Testis (tissue), 3 donors: ENCODE results near the gene C5orf52. TPM values are rescaled to one million over a fixed set of nuclear protein-coding genes. Genes with fewer than 3 reads are reported as not detected.
A peak's percentile ranks its signal among the peaks of the same experiment; 100 is the strongest.
"Not testable (repeated sequence)": the region's sequence is repeated elsewhere in the genome, so short reads cannot be mapped to it uniquely, and the experiment has no call there.

Source experiments
- DNase-seq: peaks from one replicate; pipeline ENCODE4 v3.0.0-alpha.2; 2019
- H3K27ac ChIP-seq, 2 donors: fragments of 200-600 bp; sonication (generic); one replicate each; pipeline ENCODE4 v1.5.1; 2019
- H3K27me3 ChIP-seq: fragments of 200-600 bp; sonication (generic); one replicate; pipeline ENCODE4 v1.5.1; 2019
- H3K36me3 ChIP-seq: fragments of 200-600 bp; sonication (generic); one replicate; pipeline ENCODE4 v1.5.1; 2017; ENCODE audit warnings: low read depth; ENCODE audit errors: missing control alignments
- H3K4me1 ChIP-seq: fragments of 200-600 bp; sonication (generic); one replicate; pipeline ENCODE4 v1.5.1; 2019
- H3K4me3 ChIP-seq, 2 donors: fragments of 200-600 bp; sonication (generic); one replicate each; pipeline ENCODE4 v1.5.1; 2017 to 2019
- H3K9me3 ChIP-seq: fragments of 200-600 bp; sonication (generic); one replicate; pipeline ENCODE4 v1.5.1; 2017
- CTCF ChIP-seq, 3 experiments: fragments of 450-650 bp in 2 of 3; fragments of 200-600 bp in 1 of 3; sonication (generic) in 1 of 3; IDR thresholded peaks; one replicate each; pipeline ENCODE4 v1.5.1; 2016 to 2019; ENCODE audit warnings: antibody characterized with exemption in 3 of 3, mild to moderate bottlenecking in 2 of 3, moderate library complexity in 1 of 3
- POLR2A ChIP-seq: fragments of 450-650 bp; IDR thresholded peaks from one replicate; pipeline ENCODE4 v1.6.1; 2017; ENCODE audit warnings: antibody characterized with exemption, mild to moderate bottlenecking, moderate library complexity
- WGBS, 2 donors: methylation state at CpG; one replicate each; pipeline ENCODE4 v1.1.5; 2018; 5-methylcytosine and 5-hydroxymethylcytosine counted together
- intact Hi-C: fragments of 100-400 bp; cut with DNase I; formaldehyde crosslinking; loops from one replicate; pipeline ENCODE4 v1.15.1; 2023; ENCODE audit warnings: low total_unique reads
- polyA plus RNA-seq: library from polyadenylated mRNA; stranded (reverse); fragments of 350-450 nt; fragmentation: Illumina TruSeq; extraction: RNeasy Lipid Tissue Mini Kit (QIAGEN cat#74804); gene quantifications from one replicate; pipeline ENCODE4 v1.2.3, GENCODE V29; 2014; ENCODE audit warnings: low read depth, low replicate concordance; ENCODE audit not compliant: insufficient read depth
- total RNA-seq, 2 donors: library from RNA; depleted of rRNA; stranded (reverse); fragments of >200 nt; gene quantifications; one replicate each; pipeline ENCODE4 v1.2.3, GENCODE V29; 2016

C5orf52 gene
- total and polyA plus RNA-seq, 3 donors from 2014 or later, result 13.9 to 62.0 (median 35.0) TPM

- no peak for DNase-seq
- intact Hi-C loops, result no loop called here
- H3K4me3 ChIP-seq, result no peak overlapping the region
Measured at GRCh38 chr5:157714596-157714864, 43.2 kb downstream of the C5orf52 start.

GRCh38 chr5:157718519-157718918, 47.2 kb downstream of the C5orf52 start:
- no peak for DNase-seq
- TF ChIP-seq CTCF (IDR thresholded peaks at IDR 0.05) (peak; percentile 56 to 69 (median 65)), POLR2A (no peak)
- Histone ChIP-seq H3K27ac (no peak overlapping the region), H3K36me3 (no peaks in the 10 kb centered on the region), H3K4me3 (no peak overlapping the region), H3K9me3 (no peaks in the 10 kb centered on the region), H3K27me3 (no peaks in the 10 kb centered on the region), H3K4me1 (no peaks in the 10 kb centered on the region)
- 21 to 33% methylated on average over 4 of the region's 4 CpGs for WGBS, 2 donors
- intact Hi-C loops, result no loop called here

More at GRCh38 chr5:157714596-157714864, 43.2 kb downstream of the C5orf52 start:
- Histone ChIP-seq H3K4me1 (no peaks in the 10 kb centered on the region), H3K36me3 (no peaks in the 10 kb centered on the region), H3K9me3 (no peaks in the 10 kb centered on the region), H3K27ac (no peak overlapping the region), H3K27me3 (no peaks in the 10 kb centered on the region)
- TF ChIP-seq CTCF (IDR thresholded peaks at IDR 0.05), result no peak
- TF ChIP-seq POLR2A, result no peak

GRCh38 chr5:157719245-157719644, 47.9 kb downstream of the C5orf52 start:
- TF ChIP-seq CTCF (IDR thresholded peaks at IDR 0.05) (no peak), POLR2A (no peak)
- WGBS, 2 donors, result 91 to 100% methylated on average over 2 of the region's 2 CpGs
- Histone ChIP-seq H3K9me3 (no peaks in the 10 kb centered on the region), H3K36me3 (no peaks in the 10 kb centered on the region), H3K27me3 (no peaks in the 10 kb centered on the region), H3K27ac (no peak overlapping the region), H3K4me1 (no peaks in the 10 kb centered on the region), H3K4me3 (no peak overlapping the region)
- intact Hi-C loops, result no loop called here
- no peak for DNase-seq

- no peak for DNase-seq
- no peak overlapping the region for H3K27ac ChIP-seq
- H3K4me3 ChIP-seq, result no peak overlapping the region
- no peaks in the 10 kb centered on the region for H3K4me1 ChIP-seq
- no peaks in the 10 kb centered on the region for H3K36me3 ChIP-seq
- intact Hi-C loops, result no loop called here
- 83 to 88% methylated on average over 1 to 6 of the region's 6 CpGs for WGBS, 2 donors
- H3K27me3 ChIP-seq, result no peaks in the 10 kb centered on the region
- H3K9me3 ChIP-seq, result no peaks in the 10 kb centered on the region
- TF ChIP-seq CTCF (IDR thresholded peaks at IDR 0.05) (no peak), POLR2A (no peak)
Measured at GRCh38 chr5:157721159-157721558, 49.8 kb downstream of the C5orf52 start.

- H3K27me3 ChIP-seq, H3K27ac ChIP-seq, intact Hi-C loops, H3K4me1 ChIP-seq, DNase-seq, H3K9me3 ChIP-seq, H3K36me3 ChIP-seq, H3K4me3 ChIP-seq: not testable (repeated sequence)
- 88 to 92% methylated on average over 2 of the region's 2 CpGs for WGBS, 2 donors
Measured at GRCh38 chr5:157722895-157723294, 51.6 kb downstream of the C5orf52 start.

GRCh38 chr5:157726607-157727006, 55.3 kb downstream of the C5orf52 start:
- intact Hi-C loops, H3K4me1 ChIP-seq, H3K9me3 ChIP-seq, DNase-seq, H3K36me3 ChIP-seq, H3K27ac ChIP-seq, H3K4me3 ChIP-seq, H3K27me3 ChIP-seq: not testable (repeated sequence)
- WGBS, 2 donors, result 78 to 95% methylated on average over 2 of the region's 2 CpGs

GRCh38 chr5:157727858-157728257, 56.5 kb downstream of the C5orf52 start:
- H3K9me3 ChIP-seq, H3K36me3 ChIP-seq, H3K27me3 ChIP-seq, H3K4me3 ChIP-seq, H3K27ac ChIP-seq, intact Hi-C loops, DNase-seq, H3K4me1 ChIP-seq: not testable (repeated sequence)
- 86 to 92% methylated on average over 1 of the region's 1 CpG for WGBS, 2 donors
